Gastrocnemius medialis (tissue), 4 donors: ENCODE results near the gene SEPTIN10.

ENCODE experiments used
- POLR2A ChIP-seq, 2 donors: fragments of 450-650 bp; IDR thresholded peaks; one replicate each; pipeline ENCODE4 v1.6.1; 2017; ENCODE audit warnings: antibody characterized with exemption in 2 of 2, mild to moderate bottlenecking in 2 of 2, moderate library complexity in 2 of 2
- TF ChIP-seq, protein P1 (sequence below), 5 experiments: fragments of 450-650 bp in 3 of 5; fragments of 200-600 bp in 2 of 5; sonication (generic) in 2 of 5; IDR thresholded peaks in 4 of 5; conservative IDR thresholded peaks in 1 of 5; 1 replicate in 4 of 5; 2 replicates in 1 of 5; pipeline ENCODE4 v1.5.1; 2016 to 2019; ENCODE audit warnings: antibody characterized with exemption in 5 of 5, mild to moderate bottlenecking in 3 of 5, moderate library complexity in 3 of 5

DNA sequence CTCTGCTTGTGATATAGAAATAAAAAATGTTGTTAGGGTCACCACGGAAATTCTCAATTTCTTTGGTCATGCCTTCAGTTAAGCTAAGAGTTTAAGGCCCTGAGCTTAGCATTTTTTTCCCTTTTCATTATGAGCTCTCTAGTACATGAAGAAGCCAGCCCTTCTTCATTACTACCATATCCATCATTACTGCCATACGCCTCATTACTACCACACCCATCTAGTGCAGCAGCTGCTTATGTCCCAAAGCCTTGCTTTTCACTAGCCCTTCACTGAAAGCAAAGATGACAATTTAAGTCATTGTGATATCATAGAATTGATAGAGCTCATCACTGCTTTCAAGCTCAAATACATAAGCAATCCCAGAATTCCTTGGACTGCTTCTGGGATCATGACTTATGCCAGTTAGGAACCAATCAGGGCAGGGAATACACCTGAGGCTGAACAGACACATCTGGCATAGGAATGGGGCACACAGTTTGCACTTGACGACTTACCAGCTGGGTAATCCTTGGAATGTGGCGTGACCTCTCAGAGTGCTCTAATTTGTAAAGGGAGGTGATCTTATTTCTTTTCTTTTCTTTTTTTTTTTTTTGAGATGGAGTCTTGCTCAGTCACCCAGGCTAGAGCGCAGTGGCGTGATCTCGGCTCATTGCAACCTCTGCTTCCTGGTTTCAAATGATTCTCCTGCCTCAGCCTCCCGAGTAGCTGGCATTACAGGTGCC, 40.7 kb upstream of the SEPTIN10 start:
- TF ChIP-seq, protein P1, sequence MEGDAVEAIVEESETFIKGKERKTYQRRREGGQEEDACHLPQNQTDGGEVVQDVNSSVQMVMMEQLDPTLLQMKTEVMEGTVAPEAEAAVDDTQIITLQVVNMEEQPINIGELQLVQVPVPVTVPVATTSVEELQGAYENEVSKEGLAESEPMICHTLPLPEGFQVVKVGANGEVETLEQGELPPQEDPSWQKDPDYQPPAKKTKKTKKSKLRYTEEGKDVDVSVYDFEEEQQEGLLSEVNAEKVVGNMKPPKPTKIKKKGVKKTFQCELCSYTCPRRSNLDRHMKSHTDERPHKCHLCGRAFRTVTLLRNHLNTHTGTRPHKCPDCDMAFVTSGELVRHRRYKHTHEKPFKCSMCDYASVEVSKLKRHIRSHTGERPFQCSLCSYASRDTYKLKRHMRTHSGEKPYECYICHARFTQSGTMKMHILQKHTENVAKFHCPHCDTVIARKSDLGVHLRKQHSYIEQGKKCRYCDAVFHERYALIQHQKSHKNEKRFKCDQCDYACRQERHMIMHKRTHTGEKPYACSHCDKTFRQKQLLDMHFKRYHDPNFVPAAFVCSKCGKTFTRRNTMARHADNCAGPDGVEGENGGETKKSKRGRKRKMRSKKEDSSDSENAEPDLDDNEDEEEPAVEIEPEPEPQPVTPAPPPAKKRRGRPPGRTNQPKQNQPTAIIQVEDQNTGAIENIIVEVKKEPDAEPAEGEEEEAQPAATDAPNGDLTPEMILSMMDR (IDR thresholded peaks at IDR 0.05 in 4 of 5, conservative IDR thresholded peaks at IDR 0.05 in 1 of 5) = no peak
- TF ChIP-seq POLR2A (IDR thresholded peaks at IDR 0.05) = no peak
